ENCODE measurements around the gene TRDN.

GRCh38 chr6:123638865-123639264 lies 2.1 kb upstream of the TRDN start:
- TF ChIP-seq CTCF (IDR thresholded peaks at IDR 0.05) (no peak), POLR2A (IDR thresholded peaks at IDR 0.05) (no peak)

All from testis (tissue), 2 donors.